Fibroblast of mammary gland (primary cell): ENCODE measurements around the gene FAM156B.
A peak's percentile ranks its signal among the peaks of the same experiment; 100 is the strongest.
"Not testable (repeated sequence)": the region's sequence is repeated elsewhere in the genome, so short reads cannot be mapped to it uniquely, and the experiment has no call there.

Source experiments
- DNase-seq: peaks from one replicate; pipeline ENCODE4 v3.0.0-alpha.2; 2010; ENCODE audit warnings: low read depth
- H3K4me3 ChIP-seq: 2 replicates; pipeline ENCODE4 v1.5.1; 2011; ENCODE audit warnings: low read depth, mild to moderate bottlenecking, low read length, moderate library complexity; ENCODE audit not compliant: control insufficient read depth
- CTCF ChIP-seq: conservative IDR thresholded peaks from 2 replicates; pipeline ENCODE4 v1.5.1; 2011; ENCODE audit warnings: low read depth, low read length, inconsistent platforms; ENCODE audit not compliant: control insufficient read depth, insufficient read depth

FAM156B gene

GRCh38 chrX:52874661-52875060 is 22.5 kb upstream of the FAM156B start:
- no peak overlapping the region for H3K4me3 ChIP-seq
- no peak for DNase-seq
- no peak for TF ChIP-seq CTCF

- not testable (repeated sequence) for DNase-seq, H3K4me3 ChIP-seq
Observed at GRCh38 chrX:52875436-52875835, 21.7 kb upstream of the FAM156B start.

- H3K4me3 ChIP-seq, DNase-seq: not testable (repeated sequence)
Observed at GRCh38 chrX:52876386-52876785, 20.7 kb upstream of the FAM156B start.

GRCh38 chrX:52887459-52887858 is 9.7 kb upstream of the FAM156B start:
- DNase-seq, H3K4me3 ChIP-seq: not testable (repeated sequence)

GRCh38 chrX:52888090-52888489 is 9.0 kb upstream of the FAM156B start:
- DNase-seq, H3K4me3 ChIP-seq: not testable (repeated sequence)

- not testable (repeated sequence) for H3K4me3 ChIP-seq, DNase-seq
Observed at GRCh38 chrX:52896438-52896837, 692 bp upstream of the FAM156B start.

GRCh38 chrX:52905531-52905930 is 8.4 kb downstream of the FAM156B start:
- not testable (repeated sequence) for DNase-seq, H3K4me3 ChIP-seq

GRCh38 chrX:52906072-52906471 is 8.9 kb downstream of the FAM156B start:
- not testable (repeated sequence) for DNase-seq, H3K4me3 ChIP-seq

- not testable (repeated sequence) for H3K4me3 ChIP-seq, DNase-seq
Observed at GRCh38 chrX:52907137-52907536, 10.0 kb downstream of the FAM156B start.

GRCh38 chrX:52907900-52908299 is 10.8 kb downstream of the FAM156B start:
- H3K4me3 ChIP-seq, DNase-seq: not testable (repeated sequence)

- DNase-seq, H3K4me3 ChIP-seq: not testable (repeated sequence)
Observed at GRCh38 chrX:52909313-52909969, 12.3 kb downstream of the FAM156B start.

- DNase-seq, H3K4me3 ChIP-seq: not testable (repeated sequence)
Observed at GRCh38 chrX:52913681-52914080, 16.6 kb downstream of the FAM156B start.

GRCh38 chrX:52914704-52915103 is 17.6 kb downstream of the FAM156B start:
- DNase-seq, H3K4me3 ChIP-seq: not testable (repeated sequence)

- DNase-seq, result peak; percentile 59
- no peak overlapping the region for H3K4me3 ChIP-seq
- no peak for TF ChIP-seq CTCF
Observed at GRCh38 chrX:52923781-52924241, 26.7 kb downstream of the FAM156B start.

- not testable (repeated sequence) for H3K4me3 ChIP-seq, DNase-seq
Observed at GRCh38 chrX:52930214-52930613, 33.1 kb downstream of the FAM156B start.
